ENCODE data around the gene TSPAN6. TPM values are rescaled to one million over a fixed set of nuclear protein-coding genes. Genes with fewer than 3 reads are reported as not detected.

TSPAN6 gene
- total and polyA plus RNA-seq, 10 of the 15 experiments (the other 5 are each of a cell fraction or from before 2014, with no cell fraction given) = 0.04 to 0.23 (median 0.08) TPM; not detected in 5

DNA sequence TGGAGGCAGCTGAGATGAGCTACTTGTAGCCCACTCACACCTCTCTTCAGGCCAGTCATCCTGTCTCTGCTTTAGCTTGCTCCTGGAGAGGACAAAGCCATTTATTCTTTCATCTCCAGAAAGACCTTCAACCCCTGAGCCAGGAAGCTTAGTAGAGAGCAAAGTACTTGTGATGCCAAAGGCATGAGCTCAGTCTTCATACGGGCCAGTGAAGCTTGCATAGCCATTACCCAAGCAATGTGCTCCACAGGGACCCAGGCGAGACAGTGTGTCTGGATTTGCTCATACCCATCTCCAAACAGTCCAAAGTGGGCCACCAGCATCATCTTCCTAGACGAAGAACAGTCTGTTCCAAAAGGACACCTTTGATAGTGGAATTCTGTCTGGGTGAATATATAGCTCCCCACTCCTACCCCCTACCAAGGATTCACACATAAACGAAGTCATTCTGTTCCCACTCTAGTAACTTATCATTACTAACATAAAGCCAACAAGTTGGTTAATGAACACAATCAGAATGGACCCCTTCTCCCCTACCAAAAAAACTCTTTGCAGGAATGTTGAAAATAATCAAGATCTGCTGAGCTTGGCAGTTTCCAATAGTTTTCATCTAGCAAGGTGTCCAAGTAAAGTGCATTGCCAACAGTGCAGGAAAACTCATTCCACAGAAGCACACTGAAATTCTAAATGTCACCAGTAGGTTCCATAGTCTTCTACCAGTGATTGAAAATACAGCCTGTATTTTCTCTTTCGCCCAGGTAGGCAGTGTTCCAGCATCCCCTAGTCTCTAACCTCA lies 45.2 kb downstream of the TSPAN6 start:
- DNase-seq (ENCODE audit: low read depth, low spot score) = no peak
- RAD21 ChIA-PET (ENCODE audit: unreplicated experiment) = no interaction called here
- CTCF ChIA-PET = interaction anchor here (1.8 kb wide), 1 partner anchor 23 kb away, joined by 4 read pairs; no protein-coding TSS in a partner anchor
- POLR2A ChIA-PET = no interaction called here
- Histone ChIP-seq H4K20me1 (ENCODE audit: control insufficient read depth, insufficient read depth) (no peaks in the 10 kb centered on the region), H3K79me2 (ENCODE audit: control insufficient read depth, insufficient read depth, low read length) (no peaks in the 10 kb centered on the region), H3K9ac (ENCODE audit: control insufficient read depth, insufficient read depth, low read length) (no peak overlapping the region), H3K36me3 (ENCODE audit: control insufficient read depth in 2 of 2, insufficient read depth in 2 of 2, low read length in 1 of 2) (no peaks in the 10 kb centered on the region), H3K4me1 (ENCODE audit: control insufficient read depth, insufficient read depth, low read length) (no peaks in the 10 kb centered on the region), H3K4me3 (no peak overlapping the region), H2AFZ (ENCODE audit: control insufficient read depth, low read depth, low read length) (no peak overlapping the region), H3K4me2 (ENCODE audit: control insufficient read depth, insufficient read depth) (no peak overlapping the region), H3K27me3 (replicated peaks in 1 of 2; ENCODE audit: control insufficient read depth in 2 of 2, insufficient read depth in 2 of 2, low read length in 1 of 2) (no peaks in the 10 kb centered on the region), H3K27ac (ENCODE audit: control insufficient read depth, insufficient read depth) (no peak overlapping the region), H3K9me3 (replicated peaks; ENCODE audit: control insufficient read depth, insufficient read depth, low read length) (no peaks in the 10 kb centered on the region)
- no peak for FAIRE-seq
- BruUV-seq (replicated peaks) = no TSS peak
- in situ Hi-C loops (cut with MboI) (no loop called here), intact Hi-C loops (cut with micrococcal nuclease; ENCODE audit: unreplicated experiment) (no loop called here)
- SMC1A ChIA-PET (ENCODE audit: uncharacterized antibody, unreplicated experiment) = no interaction called here
- no peak for TF ChIP-seq NBN (IDR thresholded peaks at IDR 0.05)
- TF ChIP-seq BMI1 (IDR thresholded peaks at IDR 0.05; ENCODE audit: borderline replicate concordance) = no peak
- no peak for TF ChIP-seq TCF3 (IDR thresholded peaks at IDR 0.05; ENCODE audit: borderline replicate concordance, insufficient read depth, low read depth, low read length)
- no peak for TF ChIP-seq SMC3 (IDR thresholded peaks at IDR 0.05; ENCODE audit: borderline replicate concordance, low read length)
- TF ChIP-seq, protein P1, sequence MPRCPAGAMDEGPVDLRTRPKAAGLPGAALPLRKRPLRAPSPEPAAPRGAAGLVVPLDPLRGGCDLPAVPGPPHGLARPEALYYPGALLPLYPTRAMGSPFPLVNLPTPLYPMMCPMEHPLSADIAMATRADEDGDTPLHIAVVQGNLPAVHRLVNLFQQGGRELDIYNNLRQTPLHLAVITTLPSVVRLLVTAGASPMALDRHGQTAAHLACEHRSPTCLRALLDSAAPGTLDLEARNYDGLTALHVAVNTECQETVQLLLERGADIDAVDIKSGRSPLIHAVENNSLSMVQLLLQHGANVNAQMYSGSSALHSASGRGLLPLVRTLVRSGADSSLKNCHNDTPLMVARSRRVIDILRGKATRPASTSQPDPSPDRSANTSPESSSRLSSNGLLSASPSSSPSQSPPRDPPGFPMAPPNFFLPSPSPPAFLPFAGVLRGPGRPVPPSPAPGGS (IDR thresholded peaks at IDR 0.05; ENCODE audit: borderline replicate concordance, insufficient read depth, low read depth, low read length, poor library complexity, severe bottlenecking) = no peak
- TF ChIP-seq POLR2AphosphoS5 (IDR thresholded peaks at IDR 0.05; ENCODE audit: low read length) = no peak
- TF ChIP-seq, protein P2, sequence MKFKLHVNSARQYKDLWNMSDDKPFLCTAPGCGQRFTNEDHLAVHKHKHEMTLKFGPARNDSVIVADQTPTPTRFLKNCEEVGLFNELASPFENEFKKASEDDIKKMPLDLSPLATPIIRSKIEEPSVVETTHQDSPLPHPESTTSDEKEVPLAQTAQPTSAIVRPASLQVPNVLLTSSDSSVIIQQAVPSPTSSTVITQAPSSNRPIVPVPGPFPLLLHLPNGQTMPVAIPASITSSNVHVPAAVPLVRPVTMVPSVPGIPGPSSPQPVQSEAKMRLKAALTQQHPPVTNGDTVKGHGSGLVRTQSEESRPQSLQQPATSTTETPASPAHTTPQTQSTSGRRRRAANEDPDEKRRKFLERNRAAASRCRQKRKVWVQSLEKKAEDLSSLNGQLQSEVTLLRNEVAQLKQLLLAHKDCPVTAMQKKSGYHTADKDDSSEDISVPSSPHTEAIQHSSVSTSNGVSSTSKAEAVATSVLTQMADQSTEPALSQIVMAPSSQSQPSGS (IDR thresholded peaks at IDR 0.05; ENCODE audit: low read length) = no peak
- TF ChIP-seq SMAD1 (IDR thresholded peaks at IDR 0.05; ENCODE audit: low read depth, partially characterized antibody) = no peak
- TF ChIP-seq RB1 (IDR thresholded peaks at IDR 0.05; ENCODE audit: borderline replicate concordance) = no peak
- TF ChIP-seq, protein P3, sequence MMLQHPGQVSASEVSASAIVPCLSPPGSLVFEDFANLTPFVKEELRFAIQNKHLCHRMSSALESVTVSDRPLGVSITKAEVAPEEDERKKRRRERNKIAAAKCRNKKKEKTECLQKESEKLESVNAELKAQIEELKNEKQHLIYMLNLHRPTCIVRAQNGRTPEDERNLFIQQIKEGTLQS (IDR thresholded peaks at IDR 0.05; ENCODE audit: borderline replicate concordance, extremely low read depth, low read depth, low read length) = no peak
- no peak for TF ChIP-seq EGR1 (IDR thresholded peaks at IDR 0.05; ENCODE audit: borderline replicate concordance in 1 of 2, low read depth in 2 of 2, low read length in 2 of 2)
- TF ChIP-seq ZZZ3 (IDR thresholded peaks at IDR 0.05; ENCODE audit: control insufficient read depth, insufficient read length, low read depth) = no peak
- no peak for ATAC-seq
- 15% methylated on average over 5 of the region's 5 CpGs for WGBS (ENCODE audit: insufficient coverage, insufficient replicate concordance, low lambda C conversion rate, missing lambda C conversion rate)
